ENCODE results near the gene PFN2. TPM values are rescaled to one million over a fixed set of nuclear protein-coding genes. Genes with fewer than 3 reads are reported as not detected.

PFN2 gene
- 142 to 181 TPM (median 145 TPM) in 5 replicates for total RNA-seq (2022; extraction: Qiagen RNA extraction)

GRCh38 chr3:149970716-149971402, at the start of gene PFN2:
PFN2 (minus strand) TSS chr3:149970895; CDS start chr3:149970856, 39 bp downstream.

Other genes starting within 250 kb of the PFN2 start
- gene COMMD2, start 218.4 kb downstream of the PFN2 start, total RNA-seq (2022; extraction: Qiagen RNA extraction): 29.6 to 38.8 TPM (median 37.7 TPM) in 5 replicates
- not detected in 5 replicates for gene ANKUB1, start 178.3 kb downstream of the PFN2 start, total RNA-seq (2022; extraction: Qiagen RNA extraction)
- gene RNF13, start 157.7 kb downstream of the PFN2 start, total RNA-seq (2022; extraction: Qiagen RNA extraction): 33.9 to 55.4 TPM (median 38.8 TPM) in 5 replicates